Stomach (tissue), 4 donors: ENCODE measurements around the gene C11orf21.

ENCODE experiments used
- CTCF ChIP-seq, 7 experiments: fragments of 450-650 bp in 4 of 7; fragments of 200-600 bp in 3 of 7; sonication (generic) in 3 of 7; IDR thresholded peaks; one replicate each; pipeline ENCODE4 v1.5.1; 2016 to 2019; ENCODE audit warnings: antibody characterized with exemption in 7 of 7, control low read depth in 2 of 7, mild to moderate bottlenecking in 1 of 7
- EP300 ChIP-seq: sonication (generic); formaldehyde crosslinking; IDR thresholded peaks from one replicate; pipeline ENCODE4 v1.6.1; 2017; ENCODE audit warnings: antibody characterized with exemption
- POLR2A ChIP-seq, 4 donors: fragments of 450-650 bp; IDR thresholded peaks; one replicate each; pipeline ENCODE4 v1.6.1; 2016; ENCODE audit warnings: antibody characterized with exemption in 4 of 4, control low read depth in 2 of 4, mild to moderate bottlenecking in 1 of 4, moderate library complexity in 1 of 4

GRCh38 chr11:2347308-2347830 lies 45.7 kb upstream of the C11orf21 start:
- TF ChIP-seq POLR2A (IDR thresholded peaks at IDR 0.05) = no peak
- TF ChIP-seq CTCF (IDR thresholded peaks at IDR 0.05) = no peak
- TF ChIP-seq EP300 = no peak
